Measurements from ENCODE around the gene LACTB. TPM values are rescaled to one million over a fixed set of nuclear protein-coding genes. Genes with fewer than 3 reads are reported as not detected.

LACTB gene
- total and polyA plus RNA-seq, 10 of the 15 experiments (the other 5 are each of a cell fraction or from before 2014, with no cell fraction given) = 5.0 to 35.3 (median 16.6) TPM

- H3K27ac ChIP-seq (ENCODE audit: control insufficient read depth, insufficient read depth) = no peak overlapping the region
- H3K36me3 ChIP-seq (ENCODE audit: control insufficient read depth in 2 of 2, insufficient read depth in 2 of 2, low read length in 1 of 2) = no peaks in the 10 kb centered on the region
- BruUV-seq (replicated peaks) = no TSS peak
- ATAC-seq = no peak
- H3K9me3 ChIP-seq (replicated peaks; ENCODE audit: control insufficient read depth, insufficient read depth, low read length) = no peaks in the 10 kb centered on the region
- FAIRE-seq = no peak
- WGBS (ENCODE audit: insufficient coverage, insufficient replicate concordance, low lambda C conversion rate, missing lambda C conversion rate) = 37% methylated on average over 6 of the region's 6 CpGs
- H3K79me2 ChIP-seq (ENCODE audit: control insufficient read depth, insufficient read depth, low read length) = no peaks in the 10 kb centered on the region
- ChIA-PET CTCF (interaction anchor here (0.6 to 4.6 kb wide), 3 partner anchors 42 to 108 kb away, joined by 3 to 35 read pairs (median 3); no protein-coding TSS in a partner anchor), SMC1A (ENCODE audit: uncharacterized antibody, unreplicated experiment) (interaction anchor here (0.8 kb wide), 1 partner anchor 41 kb away, joined by 3 read pairs; no protein-coding TSS in a partner anchor), POLR2A (interaction anchor here (0.6 to 0.9 kb wide), 2 partner anchors 58 to 126 kb away, joined by 6 to 8 read pairs; no protein-coding TSS in a partner anchor), RAD21 (ENCODE audit: unreplicated experiment) (interaction anchor here (1.6 kb wide), 1 partner anchor 41 kb away, joined by 8 read pairs; no protein-coding TSS in a partner anchor)
- no peak overlapping the region for H3K9ac ChIP-seq (ENCODE audit: control insufficient read depth, insufficient read depth, low read length)
- H3K4me3 ChIP-seq = no peak overlapping the region
- intact Hi-C loops (cut with micrococcal nuclease; ENCODE audit: unreplicated experiment) (no loop called here), in situ Hi-C loops (cut with MboI) (loop anchor here (10.0 kb wide), 1 partner anchor 314 kb away; no protein-coding TSS in a partner anchor)
- no peaks in the 10 kb centered on the region for H3K4me1 ChIP-seq (ENCODE audit: control insufficient read depth, insufficient read depth, low read length)
- no peak for TF ChIP-seq IKZF2 (IDR thresholded peaks at IDR 0.05)
- no peak for TF ChIP-seq YY1 (IDR thresholded peaks at IDR 0.05; ENCODE audit: low read depth, low read length)
- TF ChIP-seq, protein P1, sequence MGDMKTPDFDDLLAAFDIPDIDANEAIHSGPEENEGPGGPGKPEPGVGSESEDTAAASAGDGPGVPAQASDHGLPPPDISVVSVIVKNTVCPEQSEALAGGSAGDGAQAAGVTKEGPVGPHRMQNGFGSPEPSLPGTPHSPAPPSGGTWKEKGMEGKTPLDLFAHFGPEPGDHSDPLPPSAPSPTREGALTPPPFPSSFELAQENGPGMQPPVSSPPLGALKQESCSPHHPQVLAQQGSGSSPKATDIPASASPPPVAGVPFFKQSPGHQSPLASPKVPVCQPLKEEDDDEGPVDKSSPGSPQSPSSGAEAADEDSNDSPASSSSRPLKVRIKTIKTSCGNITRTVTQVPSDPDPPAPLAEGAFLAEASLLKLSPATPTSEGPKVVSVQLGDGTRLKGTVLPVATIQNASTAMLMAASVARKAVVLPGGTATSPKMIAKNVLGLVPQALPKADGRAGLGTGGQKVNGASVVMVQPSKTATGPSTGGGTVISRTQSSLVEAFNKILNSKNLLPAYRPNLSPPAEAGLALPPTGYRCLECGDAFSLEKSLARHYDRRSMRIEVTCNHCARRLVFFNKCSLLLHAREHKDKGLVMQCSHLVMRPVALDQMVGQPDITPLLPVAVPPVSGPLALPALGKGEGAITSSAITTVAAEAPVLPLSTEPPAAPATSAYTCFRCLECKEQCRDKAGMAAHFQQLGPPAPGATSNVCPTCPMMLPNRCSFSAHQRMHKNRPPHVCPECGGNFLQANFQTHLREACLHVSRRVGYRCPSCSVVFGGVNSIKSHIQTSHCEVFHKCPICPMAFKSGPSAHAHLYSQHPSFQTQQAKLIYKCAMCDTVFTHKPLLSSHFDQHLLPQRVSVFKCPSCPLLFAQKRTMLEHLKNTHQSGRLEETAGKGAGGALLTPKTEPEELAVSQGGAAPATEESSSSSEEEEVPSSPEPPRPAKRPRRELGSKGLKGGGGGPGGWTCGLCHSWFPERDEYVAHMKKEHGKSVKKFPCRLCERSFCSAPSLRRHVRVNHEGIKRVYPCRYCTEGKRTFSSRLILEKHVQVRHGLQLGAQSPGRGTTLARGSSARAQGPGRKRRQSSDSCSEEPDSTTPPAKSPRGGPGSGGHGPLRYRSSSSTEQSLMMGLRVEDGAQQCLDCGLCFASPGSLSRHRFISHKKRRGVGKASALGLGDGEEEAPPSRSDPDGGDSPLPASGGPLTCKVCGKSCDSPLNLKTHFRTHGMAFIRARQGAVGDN (IDR thresholded peaks at IDR 0.05) = no peak
- no peak for TF ChIP-seq PAX5 (IDR thresholded peaks at IDR 0.05; ENCODE audit: borderline replicate concordance, low read depth, low read length)
- TF ChIP-seq ZZZ3 (IDR thresholded peaks at IDR 0.05; ENCODE audit: control insufficient read depth, insufficient read length, low read depth) = no peak
- TF ChIP-seq CUX1 (IDR thresholded peaks at IDR 0.05; ENCODE audit: insufficient replicate concordance, low read depth, low read length) = no peak
- no peaks in the 10 kb centered on the region for H4K20me1 ChIP-seq (ENCODE audit: control insufficient read depth, insufficient read depth)
- H3K27me3 ChIP-seq (replicated peaks in 1 of 2; ENCODE audit: control insufficient read depth in 2 of 2, insufficient read depth in 2 of 2, low read length in 1 of 2) = no peaks in the 10 kb centered on the region; a peak in 1 of 4 replicates
- no peak for DNase-seq (ENCODE audit: low read depth, low spot score)
- no peak overlapping the region for H2AFZ ChIP-seq (ENCODE audit: control insufficient read depth, low read depth, low read length)
- no peak overlapping the region for H3K4me2 ChIP-seq (ENCODE audit: control insufficient read depth, insufficient read depth)
These were observed 33.0 kb upstream of the LACTB start for GRCh38 chr15:63088533-63089245.
